Kidney glomerular epithelial cell (primary cell): ENCODE data around the gene LDLRAD3.

Experiments used
- DNase-seq: peaks from one replicate; lab custom pipeline; 2025; lab: John Stamatoyannopoulos, UW

LDLRAD3 gene

GRCh38 chr11:36213393-36213840 is 269.6 kb downstream of the LDLRAD3 start:
- no peak for DNase-seq

GRCh38 chr11:36214480-36214879 is 270.6 kb downstream of the LDLRAD3 start:
- no peak for DNase-seq

- DNase-seq, result no peak
Observed at GRCh38 chr11:36214976-36215692, 271.3 kb downstream of the LDLRAD3 start.

- no peak for DNase-seq
Observed at GRCh38 chr11:36215693-36216060, 271.8 kb downstream of the LDLRAD3 start.

- DNase-seq, result no peak
Observed at GRCh38 chr11:36216061-36216615, 272.3 kb downstream of the LDLRAD3 start.

GRCh38 chr11:36218283-36218921 is 274.5 kb downstream of the LDLRAD3 start:
- DNase-seq, result no peak

GRCh38 chr11:36219996-36220395 is 276.1 kb downstream of the LDLRAD3 start:
- DNase-seq, result no peak

GRCh38 chr11:36222831-36223635 is 279.2 kb downstream of the LDLRAD3 start:
- DNase-seq, result no peak

- no peak for DNase-seq
Observed at GRCh38 chr11:36224209-36224882, 280.5 kb downstream of the LDLRAD3 start.

GRCh38 chr11:36227044-36227443 is 283.2 kb downstream of the LDLRAD3 start:
- DNase-seq, result no peak

- DNase-seq, result no peak
Observed at GRCh38 chr11:36228689-36229088, 284.8 kb downstream of the LDLRAD3 start.

- DNase-seq, result no peak
Observed at GRCh38 chr11:36229091-36229705, 285.3 kb downstream of the LDLRAD3 start.

GRCh38 chr11:36230779-36231699 is 287.2 kb downstream of the LDLRAD3 start:
- no peak for DNase-seq

- DNase-seq, result no peak
Observed at GRCh38 chr11:36233204-36233603, 289.3 kb downstream of the LDLRAD3 start.

- no peak for DNase-seq
Observed at GRCh38 chr11:36234825-36235224, 291.0 kb downstream of the LDLRAD3 start.

- DNase-seq, result no peak
Observed at GRCh38 chr11:36235750-36236149, 291.9 kb downstream of the LDLRAD3 start.

- no peak for DNase-seq
Observed at GRCh38 chr11:36237391-36237790, 293.5 kb downstream of the LDLRAD3 start.

GRCh38 chr11:36238036-36238631 is 294.3 kb downstream of the LDLRAD3 start:
- no peak for DNase-seq

- DNase-seq, result no peak
Observed at GRCh38 chr11:36238881-36239280, 295.0 kb downstream of the LDLRAD3 start.

- no peak for DNase-seq
Observed at GRCh38 chr11:36239636-36240035, 295.8 kb downstream of the LDLRAD3 start.
